Measurements from ENCODE around the gene BLOC1S6.
A peak's percentile ranks its signal among the peaks of the same experiment; 100 is the strongest.

BLOC1S6 gene, protein sequence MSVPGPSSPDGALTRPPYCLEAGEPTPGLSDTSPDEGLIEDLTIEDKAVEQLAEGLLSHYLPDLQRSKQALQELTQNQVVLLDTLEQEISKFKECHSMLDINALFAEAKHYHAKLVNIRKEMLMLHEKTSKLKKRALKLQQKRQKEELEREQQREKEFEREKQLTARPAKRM

DNA sequence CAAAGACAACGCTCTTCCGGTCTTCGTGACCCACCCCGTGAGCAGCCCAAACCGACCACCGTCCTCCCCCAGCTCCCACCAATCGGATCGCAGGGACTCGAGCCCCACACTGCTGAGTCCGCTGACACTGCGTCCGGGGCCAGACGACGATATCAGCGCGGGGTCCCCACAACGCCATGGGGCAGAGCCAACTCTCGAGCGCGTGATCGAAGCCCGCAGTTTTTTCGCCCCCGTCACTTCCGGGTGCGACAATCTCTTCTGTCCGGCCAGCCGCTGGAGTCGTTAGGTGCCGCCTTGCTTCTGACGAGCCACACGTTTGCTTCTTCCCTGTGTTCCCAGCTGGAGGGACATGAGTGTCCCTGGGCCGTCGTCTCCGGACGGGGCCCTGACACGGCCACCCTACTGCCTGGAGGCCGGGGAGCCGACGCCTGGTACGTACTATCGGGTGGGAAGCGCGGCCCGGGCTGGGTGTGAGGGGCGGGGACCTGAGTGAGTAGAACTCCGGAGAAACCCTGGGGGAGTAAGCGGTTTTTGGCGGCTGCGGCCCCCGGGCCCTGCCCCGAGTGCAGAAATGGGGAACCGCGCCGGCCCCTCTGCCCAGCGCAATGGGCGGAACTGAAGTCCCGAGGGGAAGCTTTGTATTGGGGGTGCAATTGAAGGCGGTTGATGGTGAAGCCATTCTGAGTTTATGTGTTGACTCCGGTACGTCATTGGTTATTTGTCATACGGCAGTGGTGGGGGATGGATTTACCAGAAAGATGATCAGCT lies at the start of gene BLOC1S6:
BLOC1S6 (plus strand) TSS at position 285 of the 768 bp plus-strand sequence; CDS start at position 350, 65 bp downstream.
- peak; percentile 91 for DNase-seq (ENCODE audit: low spot score)

GRCh38 chr15:45539680-45540079 lies 47.5 kb upstream of the BLOC1S6 start:
- DNase-seq (ENCODE audit: low spot score) = no peak

DNA sequence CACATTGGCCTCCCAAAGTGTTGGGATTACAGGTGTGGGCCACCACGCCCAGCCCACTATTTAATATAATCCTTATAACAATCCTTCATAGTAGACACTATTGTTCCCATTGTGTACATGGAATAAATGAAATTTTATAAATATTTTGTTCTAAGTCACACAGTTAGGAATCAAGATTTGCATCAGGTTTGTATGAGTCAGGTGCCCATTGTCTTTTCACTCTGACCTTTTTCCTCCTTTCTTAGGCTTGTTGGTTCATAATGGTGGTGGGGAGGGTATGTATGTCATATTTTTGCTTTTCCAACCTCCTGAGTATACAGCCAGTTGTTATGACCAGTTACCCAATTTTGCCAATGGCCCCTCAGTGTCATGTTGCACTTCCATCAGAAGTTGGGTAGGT lies 46.6 kb upstream of the BLOC1S6 start:
- DNase-seq (ENCODE audit: low spot score) = no peak

- no peak for DNase-seq (ENCODE audit: low spot score)
These were observed 44.1 kb upstream of the BLOC1S6 start for GRCh38 chr15:45543051-45543450.

GRCh38 chr15:45544266-45545023 lies 42.7 kb upstream of the BLOC1S6 start:
- DNase-seq (ENCODE audit: low spot score) = no peak

- no peak for DNase-seq (ENCODE audit: low spot score)
These were observed 40.4 kb upstream of the BLOC1S6 start for GRCh38 chr15:45546789-45547188.

- DNase-seq (ENCODE audit: low spot score) = no peak
These were observed 38.2 kb upstream of the BLOC1S6 start for GRCh38 chr15:45548753-45549520.

DNA sequence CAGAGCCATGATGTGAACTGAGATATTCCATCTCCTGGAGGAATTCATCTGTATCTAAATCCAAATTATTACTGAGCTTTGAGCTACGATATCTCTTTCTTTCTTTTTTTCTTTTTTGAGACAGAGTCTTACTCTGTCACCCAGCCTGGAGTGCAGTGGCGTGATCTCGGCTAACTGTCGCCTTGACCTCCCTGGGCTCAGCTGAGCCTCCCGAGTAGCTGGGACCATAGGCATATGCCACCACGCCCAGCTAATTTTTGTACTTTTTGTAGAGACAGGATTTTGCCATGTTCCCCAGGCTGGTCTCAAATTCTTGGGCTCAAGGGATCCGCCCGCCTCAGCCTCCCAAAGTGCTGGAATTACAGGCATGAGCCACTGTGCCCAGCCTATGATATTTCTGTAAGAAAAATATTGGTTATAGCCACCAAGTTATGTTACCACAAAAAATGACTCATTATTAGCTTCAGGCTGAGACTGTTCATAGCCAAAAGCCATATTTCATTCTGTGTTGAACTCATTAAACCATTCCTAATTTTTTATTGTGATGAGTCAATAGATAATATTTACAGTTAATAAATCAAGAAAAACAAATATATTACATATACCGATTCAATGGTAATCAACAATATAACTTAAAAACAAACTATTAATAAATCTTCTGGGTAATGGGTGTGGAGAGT lies 37.5 kb upstream of the BLOC1S6 start:
- DNase-seq (ENCODE audit: low spot score) = no peak

GRCh38 chr15:45550436-45550835 lies 36.7 kb upstream of the BLOC1S6 start:
- DNase-seq (ENCODE audit: low spot score) = no peak

- no peak for DNase-seq (ENCODE audit: low spot score)
These were observed 35.5 kb upstream of the BLOC1S6 start for GRCh38 chr15:45551676-45552075.

DNA sequence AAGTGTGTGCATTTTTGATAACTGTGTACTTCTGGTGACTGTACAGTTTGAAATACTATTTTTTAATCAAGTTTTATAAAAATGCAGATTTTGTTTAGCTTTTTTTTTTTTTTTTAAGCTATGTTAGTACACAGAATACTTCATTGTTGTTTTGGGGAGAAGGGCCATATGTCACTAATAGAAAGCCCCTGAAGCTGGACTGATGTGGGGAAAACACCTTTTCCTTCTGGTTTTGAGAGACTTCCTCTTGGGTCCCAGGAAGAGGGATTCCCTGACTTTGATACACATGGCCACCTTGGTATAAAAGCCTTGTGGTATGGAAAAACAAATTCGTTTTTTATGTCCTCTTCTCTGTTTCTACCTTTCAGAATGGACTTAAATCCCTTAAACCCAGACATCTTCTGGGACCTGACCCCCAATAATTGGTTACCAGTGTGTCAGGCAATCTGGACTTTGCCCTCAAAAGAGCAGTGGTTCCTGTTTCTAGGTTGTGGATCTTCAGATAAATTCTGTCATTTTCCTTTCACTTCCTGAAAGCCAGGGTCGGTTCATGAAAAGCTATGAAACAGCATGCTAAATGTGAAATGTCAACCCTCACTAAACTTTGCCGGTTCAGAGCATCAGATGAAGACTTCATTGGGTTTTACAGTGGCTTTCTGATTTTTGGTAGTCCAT lies 31.1 kb upstream of the BLOC1S6 start:
- no peak for DNase-seq (ENCODE audit: low spot score)

- no peak for DNase-seq (ENCODE audit: low spot score)
These were observed 14.6 kb upstream of the BLOC1S6 start for GRCh38 chr15:45572617-45573016.

GRCh38 chr15:45573961-45574629 lies 13.1 kb upstream of the BLOC1S6 start:
- no peak for DNase-seq (ENCODE audit: low spot score)

- DNase-seq (ENCODE audit: low spot score) = no peak
These were observed 5.3 kb upstream of the BLOC1S6 start for GRCh38 chr15:45581919-45582318.

DNA sequence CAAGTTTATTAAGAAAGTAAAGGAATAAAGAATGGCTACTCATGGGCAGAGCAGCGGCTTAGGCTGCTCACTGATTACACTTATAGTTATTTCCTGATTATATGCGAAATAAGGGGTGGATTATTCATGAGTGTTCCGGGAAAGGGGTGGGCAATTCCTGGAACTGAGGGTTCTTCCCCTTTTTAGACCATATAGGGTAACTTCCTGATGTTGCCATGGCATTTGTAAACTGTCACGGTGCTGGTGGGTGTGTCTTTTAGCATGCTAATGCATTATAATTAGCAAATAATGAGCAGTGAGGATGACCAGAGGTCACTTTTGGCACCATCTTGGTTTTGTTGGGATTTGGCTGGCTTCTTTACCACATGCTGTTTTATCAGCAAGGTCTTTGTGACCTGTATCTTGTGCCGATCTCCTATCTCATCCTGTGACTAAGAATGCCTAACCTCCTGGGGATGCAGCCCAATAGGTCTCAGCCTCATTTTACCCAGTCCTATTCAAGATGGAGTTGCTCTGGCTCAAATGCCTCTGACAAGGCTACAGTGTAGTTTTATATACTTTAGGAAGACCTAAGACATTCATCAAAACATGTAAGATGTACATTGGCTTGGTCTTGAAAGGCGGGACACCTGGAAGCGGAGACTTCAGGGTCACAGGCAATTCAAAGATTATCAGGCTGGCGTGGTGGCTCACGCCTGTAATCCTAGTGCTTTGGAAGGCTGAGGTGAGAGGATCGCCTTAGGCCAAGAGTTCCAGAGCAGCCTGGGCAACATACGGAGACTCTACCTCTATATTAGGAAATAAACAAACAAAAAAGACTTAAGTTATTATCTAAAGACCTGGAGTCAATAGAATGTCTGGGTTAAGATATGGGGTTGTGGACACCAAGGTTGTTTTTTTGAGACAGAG lies 3.2 kb upstream of the BLOC1S6 start:
- DNase-seq (ENCODE audit: low spot score) = no peak

DNA sequence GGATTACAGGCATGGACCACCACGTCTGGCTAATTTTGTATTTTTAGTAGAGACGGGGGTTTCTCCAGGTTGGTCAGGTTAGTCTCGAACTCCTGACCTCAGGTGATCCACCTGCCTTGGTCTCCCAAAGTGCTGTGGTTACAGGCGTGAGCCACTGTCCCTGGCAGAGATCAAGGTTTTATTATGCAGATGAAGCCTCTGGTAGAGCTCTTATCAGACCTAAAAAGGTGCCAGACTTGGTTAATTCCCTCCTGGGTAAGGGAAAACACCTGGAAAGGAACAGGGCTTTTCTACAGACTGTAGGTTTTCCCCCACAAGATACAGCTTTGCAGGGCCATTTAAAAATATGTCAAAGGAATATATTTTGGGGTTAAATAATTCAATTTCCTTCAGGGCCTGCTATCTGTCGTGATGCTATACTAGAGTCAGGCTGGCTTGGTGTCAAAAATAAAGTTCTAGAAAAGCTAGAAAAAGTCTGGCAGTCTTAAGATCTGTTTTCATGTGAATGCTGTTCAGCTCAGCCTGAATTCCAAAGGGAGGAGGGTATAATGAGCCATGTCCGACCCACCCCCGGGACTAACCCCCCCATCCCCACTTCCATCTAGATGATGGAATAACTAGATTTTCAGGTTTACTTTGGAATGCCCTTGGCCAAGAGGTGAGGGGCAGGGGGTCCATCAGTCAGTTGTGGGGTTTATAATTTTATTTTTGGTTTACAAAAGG lies 1.9 kb upstream of the BLOC1S6 start:
- no peak for DNase-seq (ENCODE audit: low spot score)

DNA sequence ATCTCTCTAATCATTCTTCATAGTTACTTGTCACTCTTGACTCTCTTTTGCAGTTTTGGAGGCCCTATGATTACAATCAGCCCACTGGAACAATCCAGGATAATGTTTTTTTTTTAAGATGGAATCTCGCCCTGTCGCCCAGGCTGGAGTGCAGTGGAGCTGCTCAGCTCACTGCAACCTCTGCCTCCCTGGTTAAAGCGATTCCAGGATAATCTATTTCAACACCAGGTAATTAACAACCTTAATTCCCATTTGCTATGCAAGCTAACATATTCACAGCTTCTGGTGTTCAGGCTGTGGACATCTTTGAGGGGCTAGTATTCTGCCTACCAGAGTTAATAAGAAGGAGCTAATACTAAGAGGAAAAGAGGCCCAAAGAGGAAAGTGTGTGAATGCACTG lies 1.1 kb upstream of the BLOC1S6 start:
- DNase-seq (ENCODE audit: low spot score) = no peak

DNA sequence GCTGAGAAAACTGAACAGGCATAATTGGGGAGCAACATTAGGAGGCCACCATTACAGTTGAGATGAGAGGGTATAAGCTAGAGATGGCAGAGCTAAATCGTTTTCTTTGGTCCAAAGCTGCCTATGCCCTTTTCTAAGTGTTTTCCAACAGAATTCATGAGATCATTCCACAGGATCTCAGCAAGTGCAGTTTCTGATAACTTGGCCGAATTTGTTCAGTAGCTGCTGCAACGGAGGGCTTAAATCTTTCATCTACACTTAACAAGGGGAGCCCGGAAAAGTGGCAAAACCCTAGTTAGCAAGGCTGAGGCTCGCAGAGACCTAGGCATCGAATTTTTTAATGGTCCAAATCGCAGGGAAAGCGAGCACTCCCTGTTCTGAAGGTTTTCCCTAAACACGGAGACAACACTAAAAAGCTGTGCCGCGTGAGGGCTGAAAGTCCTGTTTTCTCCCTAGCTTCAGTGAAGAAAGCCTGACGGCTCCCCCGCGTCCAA lies 531 bp upstream of the BLOC1S6 start:
- no peak for DNase-seq (ENCODE audit: low spot score)

DNA sequence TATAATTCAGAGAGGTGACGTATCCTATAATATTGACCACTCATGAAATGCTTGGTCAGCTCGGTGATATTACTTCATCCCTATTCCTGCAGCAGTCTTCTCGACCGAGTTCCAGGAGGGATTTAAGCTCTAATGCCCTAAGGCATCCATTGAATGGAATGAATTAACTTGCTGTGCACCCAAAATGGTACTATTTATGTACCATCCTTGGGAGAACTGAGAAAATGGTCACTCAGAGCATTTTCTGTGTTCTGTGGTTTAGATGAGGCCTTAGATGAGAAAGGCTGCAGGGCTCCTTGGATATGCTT lies 638 bp downstream of the BLOC1S6 start:
- DNase-seq (ENCODE audit: low spot score) = no peak

Measured in SW480 (cell line).